Measurements from ENCODE around the gene CAMTA1.

Gene CAMTA1

GRCh38 chr1:7281821-7282220 is 496.6 kb downstream of the CAMTA1 start:
- H3K4me3 ChIP-seq (ENCODE audit: low read depth, low read length), result no peak overlapping the region
- DNase-seq (ENCODE audit: low read depth), result peak; percentile 87
- TF ChIP-seq CTCF (conservative IDR thresholded peaks at IDR 0.05; ENCODE audit: low read depth, low read length), result no peak

- TF ChIP-seq CTCF (conservative IDR thresholded peaks at IDR 0.05; ENCODE audit: low read depth, low read length), result no peak
- DNase-seq (ENCODE audit: low read depth), result peak; percentile 27
- H3K4me3 ChIP-seq (ENCODE audit: low read depth, low read length), result no peak overlapping the region
These were observed 499.7 kb downstream of the CAMTA1 start for GRCh38 chr1:7284839-7285435.

GRCh38 chr1:7285856-7286454 is 500.7 kb downstream of the CAMTA1 start:
- no peak for TF ChIP-seq CTCF (conservative IDR thresholded peaks at IDR 0.05; ENCODE audit: low read depth, low read length)
- H3K4me3 ChIP-seq (ENCODE audit: low read depth, low read length), result no peak overlapping the region
- DNase-seq (ENCODE audit: low read depth), result no peak

GRCh38 chr1:7287013-7287412 is 501.8 kb downstream of the CAMTA1 start:
- no peak for TF ChIP-seq CTCF (conservative IDR thresholded peaks at IDR 0.05; ENCODE audit: low read depth, low read length)
- no peak for DNase-seq (ENCODE audit: low read depth)
- no peak overlapping the region for H3K4me3 ChIP-seq (ENCODE audit: low read depth, low read length)

- no peak for TF ChIP-seq CTCF (conservative IDR thresholded peaks at IDR 0.05; ENCODE audit: low read depth, low read length)
- H3K4me3 ChIP-seq (ENCODE audit: low read depth, low read length), result no peak overlapping the region
- DNase-seq (ENCODE audit: low read depth), result no peak
These were observed 503.7 kb downstream of the CAMTA1 start for GRCh38 chr1:7288992-7289391.

- no peak overlapping the region for H3K4me3 ChIP-seq (ENCODE audit: low read depth, low read length)
- TF ChIP-seq CTCF (conservative IDR thresholded peaks at IDR 0.05; ENCODE audit: low read depth, low read length), result no peak
These were observed 504.4 kb downstream of the CAMTA1 start for GRCh38 chr1:7289694-7290093.

More at GRCh38 chr1:7289694-7290093, 504.4 kb downstream of the CAMTA1 start:
- no peak for DNase-seq (ENCODE audit: low read depth)

All from choroid plexus epithelial cell (primary cell).